ENCODE measurements around the gene ARID1A. TPM values are rescaled to one million over a fixed set of nuclear protein-coding genes. Genes with fewer than 3 reads are reported as not detected.

ARID1A gene
- total and polyA plus RNA-seq, 9 of the 15 experiments (the other 6 are each of a cell fraction or from before 2014, with no cell fraction given), result 8.3 to 88.3 (median 22.5) TPM

DNA sequence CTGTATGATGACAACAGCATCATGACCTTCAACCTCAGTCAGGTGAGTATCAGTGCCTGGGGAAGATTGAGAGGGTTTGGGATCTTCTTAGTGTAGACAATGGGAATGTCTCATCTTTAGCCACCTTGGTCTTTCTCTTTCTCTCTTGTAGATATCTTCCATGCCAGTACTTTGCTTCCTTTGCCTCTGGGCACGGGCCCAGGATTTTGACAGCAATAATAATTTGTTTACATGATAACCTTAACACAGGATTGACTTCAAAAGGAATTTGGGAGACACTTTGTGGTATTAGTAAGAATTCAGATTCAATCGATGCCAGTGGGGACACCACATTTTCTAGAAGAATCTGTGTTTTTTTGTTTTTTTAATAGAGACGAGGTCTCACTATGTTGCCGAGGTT lies 79.9 kb downstream of the ARID1A start:
- WGBS (ENCODE audit: insufficient coverage, low coverage, missing lambda C conversion rate), result 95% methylated on average over 4 of the region's 4 CpGs
- Histone ChIP-seq H4K20me1 (replicated peaks; ENCODE audit: control insufficient read depth, insufficient read depth, low read length) (peaks cover 23% of the 10 kb centered on the region), H3K9me1 (ENCODE audit: control insufficient read depth, insufficient read depth, low read length) (peaks cover 9% of the 10 kb centered on the region), H3K79me2 (ENCODE audit: control insufficient read depth, insufficient read depth, low read length) (peaks cover 53% of the 10 kb centered on the region), H2AFZ (ENCODE audit: low read depth, low read length) (no peak overlapping the region), H3K4me3 (no peak overlapping the region), H3K36me3 (ENCODE audit: control insufficient read depth, insufficient read depth, low read length) (peaks cover 99% of the 10 kb centered on the region), H3K27me3 (ENCODE audit: control insufficient read depth in 2 of 2, insufficient read depth in 2 of 2, low read length in 2 of 2) (no peaks in the 10 kb centered on the region), H3K27ac (ENCODE audit: extremely low read depth, low read depth, low read length) (no peak overlapping the region), H3K4me1 (replicated peaks in 1 of 2; ENCODE audit: control insufficient read depth in 2 of 2, insufficient read depth in 2 of 2, low read length in 2 of 2) (peaks cover 34 to 40% of the 10 kb centered on the region in 2 experiments), H3K9ac (ENCODE audit: insufficient read depth in 1 of 2, low read depth in 2 of 2, low read length in 2 of 2) (no peak overlapping the region), H3K9me3 (replicated peaks; ENCODE audit: control insufficient read depth, insufficient read depth, low read depth, low read length) (no peaks in the 10 kb centered on the region), H3K4me2 (ENCODE audit: insufficient read depth, low read length) (no peak overlapping the region)
- no TSS peak for BruUV-seq (replicated peaks)
- TF ChIP-seq POLR2AphosphoS5 (IDR thresholded peaks at IDR 0.05; ENCODE audit: control insufficient read depth, insufficient read depth, low read depth, low read length) (0 out of 2 replicates have a peak, but pooled peaks have one; percentile 22), TFAM (CRISPR knock-in tag; conservative IDR thresholded peaks at IDR 0.05) (no peak), ZC3H8 (IDR thresholded peaks at IDR 0.05) (no peak), KDM4B (IDR thresholded peaks at IDR 0.05; ENCODE audit: borderline replicate concordance in 2 of 2, low read depth in 1 of 2) (no peak)
- TF ChIP-seq, protein P1, sequence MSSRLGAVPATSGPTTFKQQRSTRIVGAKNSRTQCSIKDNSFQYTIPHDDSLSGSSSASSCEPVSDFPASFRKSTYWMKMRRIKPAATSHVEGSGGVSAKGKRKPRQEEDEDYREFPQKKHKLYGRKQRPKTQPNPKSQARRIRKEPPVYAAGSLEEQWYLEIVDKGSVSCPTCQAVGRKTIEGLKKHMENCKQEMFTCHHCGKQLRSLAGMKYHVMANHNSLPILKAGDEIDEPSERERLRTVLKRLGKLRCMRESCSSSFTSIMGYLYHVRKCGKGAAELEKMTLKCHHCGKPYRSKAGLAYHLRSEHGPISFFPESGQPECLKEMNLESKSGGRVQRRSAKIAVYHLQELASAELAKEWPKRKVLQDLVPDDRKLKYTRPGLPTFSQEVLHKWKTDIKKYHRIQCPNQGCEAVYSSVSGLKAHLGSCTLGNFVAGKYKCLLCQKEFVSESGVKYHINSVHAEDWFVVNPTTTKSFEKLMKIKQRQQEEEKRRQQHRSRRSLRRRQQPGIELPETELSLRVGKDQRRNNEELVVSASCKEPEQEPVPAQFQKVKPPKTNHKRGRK (tag; IDR thresholded peaks at IDR 0.05), result no peak
- TF ChIP-seq, protein P2, sequence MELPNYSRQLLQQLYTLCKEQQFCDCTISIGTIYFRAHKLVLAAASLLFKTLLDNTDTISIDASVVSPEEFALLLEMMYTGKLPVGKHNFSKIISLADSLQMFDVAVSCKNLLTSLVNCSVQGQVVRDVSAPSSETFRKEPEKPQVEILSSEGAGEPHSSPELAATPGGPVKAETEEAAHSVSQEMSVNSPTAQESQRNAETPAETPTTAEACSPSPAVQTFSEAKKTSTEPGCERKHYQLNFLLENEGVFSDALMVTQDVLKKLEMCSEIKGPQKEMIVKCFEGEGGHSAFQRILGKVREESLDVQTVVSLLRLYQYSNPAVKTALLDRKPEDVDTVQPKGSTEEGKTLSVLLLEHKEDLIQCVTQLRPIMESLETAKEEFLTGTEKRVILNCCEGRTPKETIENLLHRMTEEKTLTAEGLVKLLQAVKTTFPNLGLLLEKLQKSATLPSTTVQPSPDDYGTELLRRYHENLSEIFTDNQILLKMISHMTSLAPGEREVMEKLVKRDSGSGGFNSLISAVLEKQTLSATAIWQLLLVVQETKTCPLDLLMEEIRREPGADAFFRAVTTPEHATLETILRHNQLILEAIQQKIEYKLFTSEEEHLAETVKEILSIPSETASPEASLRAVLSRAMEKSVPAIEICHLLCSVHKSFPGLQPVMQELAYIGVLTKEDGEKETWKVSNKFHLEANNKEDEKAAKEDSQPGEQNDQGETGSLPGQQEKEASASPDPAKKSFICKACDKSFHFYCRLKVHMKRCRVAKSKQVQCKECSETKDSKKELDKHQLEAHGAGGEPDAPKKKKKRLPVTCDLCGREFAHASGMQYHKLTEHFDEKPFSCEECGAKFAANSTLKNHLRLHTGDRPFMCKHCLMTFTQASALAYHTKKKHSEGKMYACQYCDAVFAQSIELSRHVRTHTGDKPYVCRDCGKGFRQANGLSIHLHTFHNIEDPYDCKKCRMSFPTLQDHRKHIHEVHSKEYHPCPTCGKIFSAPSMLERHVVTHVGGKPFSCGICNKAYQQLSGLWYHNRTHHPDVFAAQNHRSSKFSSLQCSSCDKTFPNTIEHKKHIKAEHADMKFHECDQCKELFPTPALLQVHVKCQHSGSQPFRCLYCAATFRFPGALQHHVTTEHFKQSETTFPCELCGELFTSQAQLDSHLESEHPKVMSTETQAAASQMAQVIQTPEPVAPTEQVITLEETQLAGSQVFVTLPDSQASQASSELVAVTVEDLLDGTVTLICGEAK (IDR thresholded peaks at IDR 0.05), result no peak
- TF ChIP-seq, protein P2 (CRISPR knock-in tag; IDR thresholded peaks at IDR 0.05), result no peak
- ATAC-seq (no peak), DNase-seq (ENCODE audit: extremely low read depth in 1 of 4, low spot score in 3 of 4) (no peak), FAIRE-seq (no peak)
- intact Hi-C loops (cut with micrococcal nuclease), result no loop called here
- ChIA-PET CTCF (ENCODE audit: low intra/inter-chr PET ratio) (no interaction called here), POLR2A (interaction anchor here (0.6 kb wide), 1 partner anchor 99 kb away, joined by 3 read pairs; no protein-coding TSS in a partner anchor)
- in situ Hi-C loops (cut with MboI), result no loop called here

All from K562 (cell line).